DMS 273 (cell line): ENCODE results near the gene NET1.
"Not testable (repeated sequence)": the region's sequence is repeated elsewhere in the genome, so short reads cannot be mapped to it uniquely, and the experiment has no call there.

Experiments
- DNase-seq: peaks from one replicate; lab custom pipeline; 2025; ENCODE audit not compliant: unreplicated experiment; lab: John Stamatoyannopoulos, UW

NET1 gene

GRCh38 chr10:5412277-5412941, at the start of gene NET1:
TSS of gene NET1 (plus strand) at chr10:5412557. CDS start at chr10:5412693, 136 bp downstream.
- DNase-seq = peak; percentile 93

GRCh38 chr10:5362873-5363272, 49.5 kb upstream of the NET1 start:
- no peak for DNase-seq

GRCh38 chr10:5364374-5364773, 48.0 kb upstream of the NET1 start:
- DNase-seq = no peak

GRCh38 chr10:5364890-5365338, 47.4 kb upstream of the NET1 start, which contains the start of gene UCN3:
TSS of gene UCN3 (plus strand) at chr10:5364966. CDS start at chr10:5373721, 8,755 bp downstream.
- DNase-seq = no peak

GRCh38 chr10:5365928-5366327, 46.4 kb upstream of the NET1 start:
- DNase-seq = no peak

- DNase-seq = no peak
Observed at GRCh38 chr10:5369362-5370158, 42.8 kb upstream of the NET1 start.

GRCh38 chr10:5370493-5371352, 41.6 kb upstream of the NET1 start:
- no peak for DNase-seq

GRCh38 chr10:5373307-5373706, 39.0 kb upstream of the NET1 start:
- no peak for DNase-seq

GRCh38 chr10:5373891-5374611, 38.3 kb upstream of the NET1 start:
- no peak for DNase-seq

GRCh38 chr10:5376450-5376849, 35.9 kb upstream of the NET1 start:
- DNase-seq = no peak

GRCh38 chr10:5379202-5379601, 33.2 kb upstream of the NET1 start:
- DNase-seq = not testable (repeated sequence)

GRCh38 chr10:5380395-5380794, 32.0 kb upstream of the NET1 start:
- DNase-seq = not testable (repeated sequence)

GRCh38 chr10:5381187-5381586, 31.2 kb upstream of the NET1 start:
- no peak for DNase-seq

- DNase-seq = no peak
Observed at GRCh38 chr10:5385224-5385623, 27.1 kb upstream of the NET1 start.

- no peak for DNase-seq
Observed at GRCh38 chr10:5387169-5387568, 25.2 kb upstream of the NET1 start.

GRCh38 chr10:5390607-5391205, 21.7 kb upstream of the NET1 start:
- DNase-seq = no peak

GRCh38 chr10:5391790-5392189, 20.6 kb upstream of the NET1 start:
- DNase-seq = no peak

GRCh38 chr10:5393529-5393928, 18.8 kb upstream of the NET1 start:
- DNase-seq = no peak

- no peak for DNase-seq
Observed at GRCh38 chr10:5395168-5395567, 17.2 kb upstream of the NET1 start.

GRCh38 chr10:5396556-5397300, 15.6 kb upstream of the NET1 start:
- no peak for DNase-seq
